ENCODE results near the gene ABCA2.

The ABCA2 gene

DNA sequence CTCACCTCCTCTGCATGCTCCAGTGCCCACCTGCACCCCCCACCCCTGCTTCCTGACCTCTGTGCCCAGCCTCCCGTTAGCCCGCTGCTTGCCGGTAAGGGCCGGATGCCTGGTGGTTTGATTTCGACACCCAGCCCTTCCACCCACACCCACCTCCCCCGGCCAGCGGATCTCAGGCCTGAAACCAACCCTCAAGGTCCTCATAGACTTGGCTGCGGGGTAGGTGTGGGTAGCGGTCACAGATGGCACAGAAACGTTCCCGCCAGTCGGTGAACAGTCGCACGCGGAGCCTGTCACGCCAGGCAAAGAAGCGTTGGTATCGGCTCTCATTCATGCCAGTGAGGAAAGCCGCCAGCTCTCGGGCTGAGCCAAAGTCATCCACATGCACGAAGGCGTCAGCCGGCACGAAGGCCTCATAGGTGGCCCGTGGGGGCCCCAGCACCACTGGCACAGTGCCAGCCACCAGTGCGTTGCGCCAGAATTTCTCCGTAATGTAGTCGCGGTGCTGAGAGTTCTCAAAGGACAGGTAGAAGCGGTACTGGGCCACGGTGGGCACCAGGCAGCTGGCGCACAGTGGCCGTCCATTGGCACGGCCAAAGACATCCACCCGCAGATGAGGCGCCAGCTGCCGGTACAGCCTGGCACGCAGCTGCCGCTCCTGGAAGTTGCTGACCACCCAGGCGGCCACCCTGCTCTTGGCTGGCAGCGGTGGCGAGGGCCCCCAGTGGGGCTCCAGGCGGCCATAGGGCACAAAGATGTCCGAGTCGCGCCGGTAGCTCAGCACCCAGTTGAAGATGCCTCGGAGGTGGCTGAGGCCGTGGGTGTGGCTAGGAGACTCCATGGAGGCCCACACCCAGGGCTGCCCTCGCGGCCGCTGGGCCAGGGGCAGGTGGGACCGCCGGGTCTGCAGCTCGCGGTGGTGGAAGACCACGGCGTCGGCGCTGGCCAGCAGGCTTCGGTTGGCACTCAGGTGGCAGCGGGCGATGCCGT is 2.8 kb upstream of the ABCA2 start:
- DNase-seq: no peak

DNA sequence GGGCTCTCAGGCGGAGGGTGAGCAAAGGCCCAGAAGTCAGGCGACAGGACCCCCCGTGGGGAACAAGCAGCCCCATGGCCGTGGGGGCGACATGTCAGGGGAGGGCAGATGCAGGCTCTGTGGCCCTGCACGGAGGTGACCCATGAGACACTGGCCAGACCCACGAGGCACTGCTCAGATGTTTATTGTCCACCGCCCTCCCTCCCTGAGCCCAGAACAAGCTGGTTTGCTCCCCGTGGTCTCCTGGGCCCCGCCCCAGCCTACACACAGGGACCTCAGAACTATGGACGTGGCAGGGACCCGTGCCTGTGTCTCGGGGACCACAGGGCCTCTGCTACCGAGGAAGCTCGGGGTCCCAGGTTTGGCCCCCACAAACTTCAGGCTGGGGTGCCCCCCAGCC is 2.0 kb upstream of the ABCA2 start:
- DNase-seq: no peak

DNA sequence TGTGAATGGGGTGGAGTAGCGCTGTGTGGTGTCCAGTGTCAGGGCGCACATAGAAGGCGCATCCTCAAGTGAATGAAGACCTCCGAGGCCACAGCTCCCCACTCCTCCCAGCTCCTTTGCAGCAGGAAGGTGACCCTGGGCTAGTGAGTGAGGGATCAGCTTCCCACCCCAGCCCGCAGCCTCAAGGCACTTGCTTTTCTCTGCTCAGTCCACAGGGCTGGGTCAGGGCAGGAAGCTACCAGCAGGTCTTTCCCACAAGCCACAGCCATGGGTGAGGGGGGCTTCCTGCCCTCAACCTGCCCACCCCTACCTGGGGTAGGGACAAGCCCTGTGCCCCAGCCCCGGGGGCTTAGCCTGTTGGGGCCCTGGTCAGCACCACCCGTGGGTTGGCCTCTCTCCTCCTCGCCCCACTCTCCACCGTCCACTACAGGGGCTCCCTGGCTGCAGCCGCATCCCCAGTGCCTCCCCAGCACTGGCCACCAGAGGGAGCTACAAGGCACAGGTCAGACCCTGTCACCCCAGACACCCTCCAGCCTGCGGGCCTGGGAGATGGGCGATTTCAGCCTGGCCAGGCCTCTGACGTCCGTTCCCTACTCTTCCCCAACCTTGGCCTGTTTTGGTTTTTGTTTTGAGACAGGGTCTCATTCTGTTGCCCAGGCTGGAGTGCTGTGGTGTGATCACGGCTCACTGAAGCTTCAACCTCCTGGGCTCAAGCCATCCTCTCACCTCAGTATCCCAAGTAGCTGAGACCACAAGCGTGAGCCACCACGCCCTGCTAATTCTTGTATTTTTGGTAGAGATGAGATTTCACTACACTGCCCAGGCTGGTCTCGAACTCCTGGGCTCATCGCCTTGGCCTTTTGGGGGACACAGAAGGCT is 1.3 kb upstream of the ABCA2 start:
- DNase-seq: peak; percentile 11 to 77 (median 67)

DNA sequence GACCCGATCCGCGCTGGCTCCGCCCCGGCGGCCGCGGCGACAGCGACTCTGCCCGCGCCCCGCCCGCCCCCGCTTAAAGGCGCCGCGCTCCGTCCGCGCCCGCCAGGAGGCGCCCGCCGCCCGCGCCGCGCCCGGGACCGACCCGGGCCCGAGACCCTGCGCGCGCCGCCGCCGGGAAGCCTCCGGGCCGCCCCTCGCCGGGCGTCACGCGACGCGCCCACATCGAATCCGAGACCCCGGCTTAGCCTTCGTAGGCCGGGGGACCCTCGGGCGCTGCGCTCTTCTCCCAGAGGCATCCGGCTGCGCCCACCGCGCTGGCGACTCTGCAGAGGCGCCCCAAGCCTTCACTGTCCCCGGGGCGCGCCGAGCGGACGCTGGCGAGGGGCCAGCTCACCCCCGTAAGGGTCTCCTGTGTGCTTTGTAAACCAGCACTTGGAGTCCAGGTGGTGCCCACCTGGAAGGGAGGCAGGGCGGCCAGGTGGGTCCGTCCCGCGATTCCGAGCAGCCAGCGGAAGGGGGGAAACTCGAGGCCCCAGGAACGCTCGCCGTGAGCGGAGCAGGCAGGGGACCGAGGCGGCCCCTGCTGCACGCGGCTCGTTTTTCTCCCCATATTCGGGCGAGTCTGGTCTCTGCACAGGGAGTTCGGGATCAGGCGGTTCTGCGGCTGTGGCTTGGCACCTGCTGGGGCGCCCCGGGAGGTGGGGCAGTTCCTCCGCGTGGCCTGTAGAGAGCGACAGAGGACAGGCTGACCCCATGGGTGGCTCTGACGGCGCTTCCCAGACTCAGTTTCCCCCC is 423 bp upstream of the ABCA2 start:
- DNase-seq: peak; percentile 66 to 83 (median 74)

DNA sequence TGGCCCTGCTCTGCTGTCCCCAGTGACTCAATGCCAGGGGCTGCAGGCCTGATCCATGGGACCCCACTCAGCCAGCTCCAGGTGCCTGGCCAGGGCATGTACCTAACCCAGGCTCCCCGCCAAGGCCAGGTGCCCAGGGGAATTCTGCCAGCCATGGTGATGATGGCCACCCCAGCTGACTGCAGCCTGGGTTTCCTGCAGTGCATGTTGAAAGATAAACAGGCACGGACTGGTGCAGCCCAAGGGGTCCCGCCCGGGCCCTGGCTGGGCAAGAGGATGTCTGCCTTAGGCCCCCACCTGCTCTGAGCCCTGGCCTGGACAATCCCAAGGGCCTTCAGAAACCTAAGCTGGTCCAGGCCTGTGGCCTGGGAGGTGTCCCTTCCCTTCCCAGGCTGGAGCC is 1.2 kb downstream of the ABCA2 start:
- no peak for DNase-seq

DNA sequence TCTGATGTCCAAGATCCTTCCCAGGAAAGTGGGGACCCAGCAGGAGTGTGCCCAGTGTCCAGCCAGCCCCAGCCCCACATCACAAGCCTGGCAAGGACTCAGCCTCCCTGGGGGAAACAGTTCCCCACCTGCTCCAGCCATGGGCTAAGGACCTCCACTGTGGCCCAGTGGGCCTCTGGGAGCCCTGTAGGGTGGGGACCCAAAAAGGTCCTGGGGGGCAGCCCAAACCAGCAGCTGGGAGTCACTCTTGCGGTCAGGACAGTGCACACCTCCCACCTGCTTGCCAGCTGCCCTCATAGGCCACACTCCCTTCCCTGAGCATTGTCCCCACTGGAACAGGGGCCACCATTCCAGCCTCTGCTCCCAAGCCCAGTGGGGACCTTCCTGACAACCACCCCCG is 1.7 kb downstream of the ABCA2 start:
- DNase-seq: no peak

DNA sequence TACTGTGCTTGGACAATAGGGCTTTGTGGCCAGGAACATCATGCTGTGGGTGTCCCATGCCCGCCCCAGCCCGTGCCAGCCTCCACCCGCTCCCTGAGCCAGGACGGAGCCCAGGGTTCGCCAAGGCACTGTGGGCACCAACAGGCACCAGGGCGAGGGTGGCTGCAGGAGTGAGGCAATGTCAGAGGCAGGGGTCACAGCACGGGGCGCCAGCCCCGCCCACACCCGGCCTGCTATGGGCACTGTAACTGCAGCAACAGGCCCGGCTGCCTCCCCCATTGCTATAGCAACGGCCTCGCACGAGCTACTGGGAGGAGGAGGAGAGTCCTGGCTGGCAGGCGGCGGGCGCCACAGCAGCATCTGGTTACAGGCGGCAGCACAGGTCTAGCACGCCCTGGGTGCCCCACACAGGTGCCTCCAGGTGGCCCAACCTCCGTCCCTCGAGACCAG is 2.5 kb downstream of the ABCA2 start:
- DNase-seq: peak; percentile 83 to 98 (median 94)

DNA sequence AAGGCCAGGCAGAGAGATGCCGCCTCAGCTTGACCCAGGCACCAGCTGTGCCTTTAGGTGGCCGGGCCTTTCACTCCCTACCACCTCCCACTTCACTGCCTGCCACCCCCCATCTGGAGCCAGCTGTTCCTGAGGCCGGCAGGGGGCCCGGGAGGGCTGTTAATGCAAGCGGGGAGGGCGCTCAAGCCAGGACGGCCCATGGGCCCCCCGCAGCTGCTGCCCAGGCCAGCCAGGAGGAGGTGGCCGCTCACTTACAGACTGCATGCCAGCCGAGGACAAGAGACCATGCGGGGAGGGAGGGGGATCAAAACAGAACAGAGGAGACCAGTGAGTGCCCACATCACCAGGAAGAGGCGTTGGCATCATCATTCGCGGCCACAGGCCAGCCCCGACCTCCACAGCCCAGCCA is 4.5 kb downstream of the ABCA2 start:
- DNase-seq: no peak

DNA sequence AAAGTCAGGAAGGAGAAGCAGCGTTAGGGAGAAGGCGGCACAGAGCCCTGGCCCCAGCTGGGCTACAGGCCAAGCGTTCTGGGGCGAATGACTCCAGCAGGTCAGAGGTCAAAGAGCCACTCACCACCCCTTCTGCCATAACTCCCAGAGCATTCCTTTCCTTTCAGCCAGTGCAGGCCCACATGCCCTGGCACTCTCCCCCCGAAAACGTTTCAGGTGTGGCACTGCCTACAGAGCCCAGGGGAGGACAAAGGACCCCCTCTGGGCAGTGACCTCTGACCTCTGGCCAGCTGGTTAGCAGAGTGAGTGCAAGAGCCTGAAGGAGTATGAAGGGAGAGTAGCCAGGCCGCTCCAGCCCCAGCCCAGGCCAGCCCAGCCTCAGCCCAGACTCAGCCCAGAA is 4.9 kb downstream of the ABCA2 start:
- no peak for DNase-seq

DNA sequence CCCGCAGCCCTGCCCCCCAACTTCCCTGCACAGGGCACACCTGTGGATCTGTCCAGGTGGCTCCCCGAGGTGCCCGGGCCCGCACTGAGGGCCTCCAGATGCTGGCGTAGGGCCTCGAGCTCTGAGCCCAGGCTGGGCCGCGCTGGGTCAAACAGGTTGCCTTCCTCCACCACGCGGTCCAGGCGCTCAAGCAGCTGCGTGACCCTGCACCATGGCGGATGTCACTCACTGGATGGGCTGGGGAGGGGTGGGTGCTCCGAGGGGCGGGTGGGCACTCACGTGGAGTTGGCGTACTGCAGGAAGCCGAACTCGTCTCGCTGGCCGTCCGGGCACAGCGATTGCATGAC is 5.4 kb downstream of the ABCA2 start:
- no peak for DNase-seq

DNA sequence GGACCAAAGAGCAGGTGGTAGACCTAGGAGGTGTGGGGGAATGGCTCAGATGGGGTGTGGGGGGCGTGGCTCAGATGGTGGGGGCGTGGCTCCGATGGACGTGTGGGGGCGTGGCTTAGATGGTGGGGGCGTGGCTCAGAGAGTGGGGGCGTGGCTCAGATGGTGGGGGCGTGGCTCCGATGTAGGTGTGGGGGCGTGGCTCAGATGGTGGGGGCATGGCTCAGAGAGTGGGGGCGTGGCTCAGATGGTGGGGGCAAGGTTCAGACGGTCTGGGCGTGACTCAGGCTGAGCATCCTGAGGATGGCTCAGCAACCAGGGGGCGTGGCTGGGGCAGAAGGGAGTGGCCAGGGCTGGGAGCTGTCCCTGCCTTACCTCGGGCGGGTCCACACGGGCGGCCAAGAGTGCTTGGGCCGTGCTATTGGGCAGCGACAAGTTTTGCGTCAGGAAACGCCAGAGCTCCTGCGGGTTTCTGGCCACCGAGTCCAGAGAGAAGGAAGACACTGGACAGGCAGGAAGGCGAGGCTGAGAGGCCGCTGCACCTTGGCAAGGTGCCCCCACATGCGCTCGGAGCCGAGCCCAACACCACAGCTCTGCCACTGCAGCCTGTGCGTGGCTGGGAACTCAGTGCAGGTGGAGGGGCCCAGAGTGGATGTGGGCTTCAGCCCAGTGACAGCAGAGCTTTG is 5.9 kb downstream of the ABCA2 start:
- DNase-seq: peak; percentile 41 to 51 (median 46)

DNA sequence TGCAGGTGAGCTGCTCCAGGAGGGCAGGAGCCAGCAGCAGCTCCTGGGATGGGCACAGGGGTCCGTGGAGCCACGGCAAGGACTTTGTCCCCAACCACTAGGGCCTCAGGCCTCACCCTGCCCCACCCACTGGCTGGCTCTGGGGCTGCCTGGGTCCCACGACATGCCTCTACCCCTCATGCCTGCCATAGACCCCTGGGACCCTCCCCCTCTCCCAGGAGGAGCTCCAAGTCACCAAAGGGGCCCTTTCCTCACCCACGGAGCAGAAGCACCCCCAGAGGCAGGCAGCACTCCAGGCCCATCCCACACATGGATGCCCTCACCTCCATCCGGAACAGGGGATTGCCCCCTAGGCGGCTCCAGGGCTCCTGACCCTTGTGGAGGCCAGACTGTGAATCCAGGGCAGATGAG is 6.5 kb downstream of the ABCA2 start:
- no peak for DNase-seq

DNA sequence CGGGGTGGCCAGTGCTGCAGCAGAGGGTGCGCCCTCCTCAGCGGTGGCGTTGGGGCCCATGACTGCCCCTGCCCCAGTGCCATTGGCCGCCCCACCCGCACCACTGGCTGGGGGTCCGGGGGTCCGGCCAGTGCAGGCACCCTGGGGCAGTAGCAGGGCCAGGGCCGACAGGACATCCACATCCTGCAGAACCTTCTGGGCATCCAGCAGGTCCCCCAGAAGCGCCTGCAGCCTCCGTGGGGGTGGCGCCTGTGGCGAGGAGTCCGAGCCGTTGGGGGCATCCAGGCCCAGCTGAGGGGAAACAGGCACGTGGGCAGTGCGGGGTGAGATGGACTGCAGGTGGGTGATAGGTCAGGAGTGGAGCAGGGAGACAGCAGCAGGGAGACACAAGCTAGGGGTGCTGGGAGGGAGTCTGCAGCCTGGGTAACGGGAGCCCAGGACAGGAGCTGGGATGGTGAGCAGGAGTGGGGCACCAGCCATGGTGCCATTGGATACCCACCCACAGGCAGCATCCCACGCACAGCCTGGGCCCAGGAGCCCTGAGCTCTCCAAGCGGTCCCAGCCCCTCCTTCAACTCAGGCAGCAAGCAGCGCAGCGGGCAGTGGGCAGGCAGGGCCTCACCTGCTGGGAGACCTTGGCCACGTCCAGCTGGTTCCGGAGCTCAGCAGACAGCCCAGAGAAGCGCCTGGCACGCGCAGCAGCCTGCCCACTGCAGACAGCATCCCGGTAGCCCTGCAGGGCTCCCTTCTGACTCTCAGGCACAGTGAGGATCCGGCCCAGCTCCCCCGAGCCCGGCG is 7.1 kb downstream of the ABCA2 start:
- DNase-seq: no peak

DNA sequence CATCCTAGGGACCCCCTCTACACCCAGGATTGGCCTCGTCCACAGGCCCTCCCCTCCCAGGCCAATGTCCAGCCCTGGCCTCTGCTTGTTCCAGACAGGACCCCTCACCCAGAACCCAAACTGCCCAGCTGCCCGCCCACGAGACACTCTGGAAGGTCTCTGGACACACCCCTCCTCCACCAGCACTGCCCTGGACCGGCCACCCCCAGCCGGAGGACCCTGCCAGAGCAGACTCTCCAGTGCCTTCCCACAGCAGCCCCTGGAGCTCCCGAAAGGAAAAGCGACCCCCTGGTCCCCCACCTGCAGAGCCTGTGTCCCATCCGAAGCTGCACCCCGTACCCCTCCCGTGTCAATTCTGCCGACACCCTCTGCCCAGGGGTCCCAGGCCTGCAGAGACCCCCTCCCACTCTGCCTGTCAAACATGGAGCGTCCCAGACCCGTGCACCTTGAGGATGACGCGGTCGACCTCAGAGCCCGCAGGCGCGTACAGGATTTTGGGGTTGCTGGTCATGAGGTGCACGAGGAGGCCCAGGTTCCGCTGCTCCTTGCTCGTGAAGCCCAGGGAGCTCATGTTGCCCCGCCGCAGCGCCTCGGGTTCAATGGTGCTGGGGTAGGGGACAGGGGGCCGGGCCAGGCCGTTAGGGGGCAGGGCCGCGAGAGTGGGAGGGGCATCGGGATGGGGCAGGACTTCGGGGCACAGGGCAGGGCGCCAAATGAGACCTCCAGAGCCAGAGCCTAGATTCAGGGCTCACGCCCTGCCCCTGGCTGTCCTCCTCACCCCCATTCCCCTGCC is 8.0 kb downstream of the ABCA2 start:
- DNase-seq: no peak

DNA sequence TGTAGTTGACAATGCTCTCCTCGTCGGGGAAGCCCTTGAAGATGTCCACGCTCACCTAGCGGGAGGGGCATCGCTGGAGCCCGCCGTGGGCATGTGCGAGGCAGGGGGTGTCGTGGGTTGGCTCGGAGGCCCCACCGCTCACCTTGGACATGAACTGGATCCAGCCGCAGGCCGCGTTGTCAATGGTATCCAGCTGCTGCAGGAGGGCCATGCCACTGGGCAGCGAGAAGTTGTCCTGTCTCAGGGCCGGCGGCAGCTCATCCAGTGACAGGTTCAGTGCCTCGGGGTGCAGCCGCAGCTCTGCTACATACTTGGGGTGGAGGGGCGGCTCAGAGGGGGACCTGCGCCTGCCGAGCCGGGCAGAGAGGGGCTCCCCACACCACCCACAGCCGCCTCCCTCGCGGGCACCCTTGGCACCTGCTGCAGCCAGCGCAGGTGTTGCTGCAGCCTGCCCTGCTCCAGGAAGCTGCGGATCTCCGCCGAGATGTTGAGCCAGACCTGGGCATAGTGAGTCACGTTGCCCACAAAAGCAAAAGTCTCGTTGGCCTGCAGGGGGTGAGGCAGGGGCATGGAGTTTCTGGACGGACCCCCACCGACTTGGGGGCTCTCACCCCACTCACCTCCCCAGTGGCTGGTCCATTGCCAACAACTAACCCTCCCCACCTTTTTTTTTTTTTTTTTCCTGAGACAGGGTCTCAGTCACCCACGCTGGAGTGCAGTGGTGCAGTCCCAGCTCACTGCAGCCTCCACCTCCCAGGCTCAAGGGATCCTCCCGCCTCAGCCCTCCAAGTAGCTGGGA is 9.1 kb downstream of the ABCA2 start:
- no peak for DNase-seq

DNA sequence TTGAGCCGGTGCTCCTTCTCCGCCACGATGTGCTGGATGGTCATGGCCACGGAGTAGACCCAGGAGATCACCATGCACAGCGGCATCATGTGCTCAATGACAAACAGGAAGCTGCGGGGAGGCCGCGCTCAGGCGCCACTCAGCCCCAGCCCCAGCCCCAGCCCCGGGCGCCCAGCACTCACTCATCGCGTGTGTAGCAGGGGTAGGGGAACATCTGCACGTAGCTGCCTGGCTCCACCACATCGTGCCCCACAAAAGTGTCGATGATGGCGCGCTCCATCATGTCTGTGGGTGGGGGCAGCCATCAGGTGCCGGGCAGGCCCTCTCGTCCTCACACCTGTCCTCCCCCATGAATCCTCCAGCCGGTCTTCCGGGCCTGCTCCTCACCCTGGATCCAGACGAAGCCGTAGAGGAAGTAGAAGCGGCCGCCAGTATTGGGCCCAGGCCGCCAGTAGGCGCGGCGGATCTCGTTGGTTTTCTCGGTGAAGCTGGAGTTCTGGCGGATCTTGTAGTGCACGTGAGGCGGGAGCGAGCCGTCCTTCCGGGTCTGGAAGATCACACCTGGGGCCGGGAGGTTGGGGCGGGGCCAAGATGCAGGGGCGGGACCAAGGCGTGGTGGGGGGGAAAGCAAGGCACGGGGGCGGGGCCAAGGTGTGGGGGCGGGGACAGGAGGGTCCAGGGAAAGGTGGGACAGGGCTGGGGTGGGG is 10.1 kb downstream of the ABCA2 start:
- no peak for DNase-seq

DNA sequence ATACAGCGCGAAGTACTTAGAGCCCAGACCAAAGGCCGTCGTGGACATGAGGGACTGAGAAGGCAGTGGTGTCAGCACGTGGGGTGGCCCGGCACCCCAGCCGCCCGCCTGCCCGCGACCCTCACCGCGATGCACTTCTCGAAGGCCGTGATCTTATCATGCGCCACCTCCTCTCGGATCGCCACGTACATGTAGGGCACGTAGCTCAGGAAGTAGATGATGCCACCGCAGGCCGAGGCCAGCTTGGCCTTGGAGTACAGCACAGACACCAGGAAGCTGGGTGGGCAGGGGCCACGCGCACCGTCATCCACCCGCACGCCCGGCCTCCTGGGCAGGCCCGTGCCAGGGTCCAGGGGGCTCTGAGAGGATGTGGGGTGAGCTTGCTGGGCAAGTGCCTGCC is 11.0 kb downstream of the ABCA2 start:
- DNase-seq: no peak

DNA sequence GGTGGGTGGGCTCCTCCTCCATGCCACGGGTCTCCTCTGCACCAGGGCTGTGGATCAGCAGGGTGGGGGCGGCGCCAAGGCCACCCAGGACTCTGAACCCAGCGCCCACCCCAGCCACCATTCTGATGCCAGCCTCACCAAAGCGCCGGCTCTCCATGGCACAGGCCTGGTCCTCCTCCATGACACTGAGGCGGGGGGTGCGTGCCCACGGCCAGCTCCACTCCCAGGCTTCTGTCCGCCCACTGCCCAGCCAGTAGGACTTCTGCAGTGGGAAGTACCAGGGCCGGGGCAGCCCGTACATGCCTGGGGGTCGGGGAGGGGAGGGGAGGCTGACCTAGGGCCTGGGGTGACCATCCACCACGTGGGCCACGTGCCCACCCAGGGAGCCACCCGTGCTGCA is 11.6 kb downstream of the ABCA2 start:
- no peak for DNase-seq

DNA sequence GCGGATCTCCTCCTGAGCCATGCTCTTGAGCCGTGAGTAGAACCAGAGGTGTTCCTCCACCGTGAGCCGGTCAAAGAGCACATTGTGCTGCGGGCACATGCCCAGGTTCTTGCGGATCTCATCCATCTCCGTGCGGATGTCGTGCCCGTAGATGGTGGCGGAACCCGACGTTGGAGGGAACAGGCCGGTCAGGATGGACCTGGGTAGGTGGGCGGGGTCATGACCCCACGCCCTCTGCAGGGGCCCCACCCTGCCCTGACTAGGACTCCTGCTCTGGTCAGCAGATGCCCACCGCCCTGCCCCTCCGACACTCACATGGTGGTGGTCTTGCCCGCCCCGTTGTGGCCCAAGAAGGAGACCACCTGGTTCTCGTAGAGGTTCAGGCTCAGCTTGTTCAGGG is 12.1 kb downstream of the ABCA2 start:
- DNase-seq: no peak

Measured in NCI-H1417 (cell line).